ENCODE data around the gene GADD45B.

The GADD45B gene

GRCh38 chr19:2476451-2477140 is 669 bp downstream of the GADD45B start:
- Histone ChIP-seq H3K4me1 (ENCODE audit: insufficient read depth, low read length) (peaks cover 2% of the 10 kb centered on the region; the same call in 1 of the 2 replicates), H3K9me3 (ENCODE audit: insufficient read depth, low read depth, low read length) (no peaks in the 10 kb centered on the region), H3K27me3 (ENCODE audit: insufficient read depth, low read length) (peaks cover 59% of the 10 kb centered on the region), H3K9ac (ENCODE audit: low read depth, low read length) (peak overlapping the region; percentile 71; the same call in 1 of the 2 replicates), H3K27ac (ENCODE audit: low read length) (no peak overlapping the region), H3K36me3 (ENCODE audit: insufficient read depth, low read depth, low read length) (no peaks in the 10 kb centered on the region), H3K4me3 (ENCODE audit: low read length) (peak overlapping the region; percentile 90)

- no peaks in the 10 kb centered on the region for H3K36me3 ChIP-seq (ENCODE audit: insufficient read depth, low read depth, low read length)
- H3K27ac ChIP-seq (ENCODE audit: low read length) = no peak overlapping the region
- H3K9me3 ChIP-seq (ENCODE audit: insufficient read depth, low read depth, low read length) = no peaks in the 10 kb centered on the region
- H3K9ac ChIP-seq (ENCODE audit: low read depth, low read length) = no peak overlapping the region; the same call in 1 of the 2 replicates
- peaks cover 59% of the 10 kb centered on the region for H3K27me3 ChIP-seq (ENCODE audit: insufficient read depth, low read length)
- peak overlapping the region; percentile 90 for H3K4me3 ChIP-seq (ENCODE audit: low read length)
- peaks cover 2% of the 10 kb centered on the region; the same call in 1 of the 2 replicates for H3K4me1 ChIP-seq (ENCODE audit: insufficient read depth, low read length)
These were observed 1.3 kb downstream of the GADD45B start for GRCh38 chr19:2477141-2477710.

GRCh38 chr19:2477732-2478191 is 1.8 kb downstream of the GADD45B start:
- Histone ChIP-seq H3K27ac (ENCODE audit: low read length) (no peak overlapping the region), H3K9ac (ENCODE audit: low read depth, low read length) (no peak overlapping the region), H3K4me3 (ENCODE audit: low read length) (peak overlapping the region; percentile 90)

GRCh38 chr19:2478278-2478755 is 2.4 kb downstream of the GADD45B start:
- H3K27me3 ChIP-seq (ENCODE audit: insufficient read depth, low read length) = peaks cover 59% of the 10 kb centered on the region
- H3K9me3 ChIP-seq (ENCODE audit: insufficient read depth, low read depth, low read length) = no peaks in the 10 kb centered on the region
- no peak overlapping the region for H3K9ac ChIP-seq (ENCODE audit: low read depth, low read length)
- H3K36me3 ChIP-seq (ENCODE audit: insufficient read depth, low read depth, low read length) = no peaks in the 10 kb centered on the region
- peaks cover 2% of the 10 kb centered on the region; the same call in 1 of the 2 replicates for H3K4me1 ChIP-seq (ENCODE audit: insufficient read depth, low read length)
- peak overlapping the region; percentile 90 for H3K4me3 ChIP-seq (ENCODE audit: low read length)
- no peak overlapping the region for H3K27ac ChIP-seq (ENCODE audit: low read length)

More at GRCh38 chr19:2477732-2478191, 1.8 kb downstream of the GADD45B start:
- H3K4me1 ChIP-seq (ENCODE audit: insufficient read depth, low read length) = peaks cover 2% of the 10 kb centered on the region; the same call in 1 of the 2 replicates
- no peaks in the 10 kb centered on the region for H3K36me3 ChIP-seq (ENCODE audit: insufficient read depth, low read depth, low read length)
- peaks cover 59% of the 10 kb centered on the region for H3K27me3 ChIP-seq (ENCODE audit: insufficient read depth, low read length)
- no peaks in the 10 kb centered on the region for H3K9me3 ChIP-seq (ENCODE audit: insufficient read depth, low read depth, low read length)

GRCh38 chr19:2478756-2479555 is 3.0 kb downstream of the GADD45B start:
- H3K4me3 ChIP-seq (ENCODE audit: low read length) = peak overlapping the region; percentile 90
- H3K4me1 ChIP-seq (ENCODE audit: insufficient read depth, low read length) = peaks cover 2% of the 10 kb centered on the region; the same call in 1 of the 2 replicates
- peaks cover 61% of the 10 kb centered on the region for H3K27me3 ChIP-seq (ENCODE audit: insufficient read depth, low read length)
- H3K36me3 ChIP-seq (ENCODE audit: insufficient read depth, low read depth, low read length) = no peaks in the 10 kb centered on the region
- no peak overlapping the region for H3K27ac ChIP-seq (ENCODE audit: low read length)
- no peak overlapping the region for H3K9ac ChIP-seq (ENCODE audit: low read depth, low read length)
- H3K9me3 ChIP-seq (ENCODE audit: insufficient read depth, low read depth, low read length) = no peaks in the 10 kb centered on the region

GRCh38 chr19:2479556-2480194 is 3.7 kb downstream of the GADD45B start:
- peak overlapping the region; percentile 90 for H3K4me3 ChIP-seq (ENCODE audit: low read length)

GRCh38 chr19:2481466-2481865 is 5.5 kb downstream of the GADD45B start:
- no peaks in the 10 kb centered on the region for H3K36me3 ChIP-seq (ENCODE audit: insufficient read depth, low read depth, low read length)
- H3K27me3 ChIP-seq (ENCODE audit: insufficient read depth, low read length) = peaks cover 52% of the 10 kb centered on the region
- H3K4me1 ChIP-seq (ENCODE audit: insufficient read depth, low read length) = peaks cover 2% of the 10 kb centered on the region; the same call in 1 of the 2 replicates
- no peak overlapping the region for H3K9ac ChIP-seq (ENCODE audit: low read depth, low read length)
- no peak overlapping the region for H3K27ac ChIP-seq (ENCODE audit: low read length)
- no peaks in the 10 kb centered on the region for H3K9me3 ChIP-seq (ENCODE audit: insufficient read depth, low read depth, low read length)
- H3K4me3 ChIP-seq (ENCODE audit: low read length) = no peak overlapping the region

More at GRCh38 chr19:2479556-2480194, 3.7 kb downstream of the GADD45B start:
- Histone ChIP-seq H3K9me3 (ENCODE audit: insufficient read depth, low read depth, low read length) (no peaks in the 10 kb centered on the region), H3K4me1 (ENCODE audit: insufficient read depth, low read length) (peaks cover 2% of the 10 kb centered on the region; the same call in 1 of the 2 replicates), H3K27me3 (ENCODE audit: insufficient read depth, low read length) (peaks cover 67% of the 10 kb centered on the region), H3K36me3 (ENCODE audit: insufficient read depth, low read depth, low read length) (no peaks in the 10 kb centered on the region), H3K9ac (ENCODE audit: low read depth, low read length) (no peak overlapping the region), H3K27ac (ENCODE audit: low read length) (no peak overlapping the region)

- Histone ChIP-seq H3K4me3 (ENCODE audit: low read length) (no peak overlapping the region), H3K9me3 (ENCODE audit: insufficient read depth, low read depth, low read length) (no peaks in the 10 kb centered on the region), H3K4me1 (ENCODE audit: insufficient read depth, low read length) (0 out of 2 replicates have a peak, but pooled peaks cover 2% of the 10 kb centered on the region), H3K9ac (ENCODE audit: low read depth, low read length) (no peak overlapping the region), H3K36me3 (ENCODE audit: insufficient read depth, low read depth, low read length) (no peaks in the 10 kb centered on the region), H3K27ac (ENCODE audit: low read length) (no peak overlapping the region), H3K27me3 (ENCODE audit: insufficient read depth, low read length) (peaks cover 49% of the 10 kb centered on the region)
These were observed 6.6 kb downstream of the GADD45B start for GRCh38 chr19:2482354-2483038.

GRCh38 chr19:2483084-2483483 is 7.2 kb downstream of the GADD45B start:
- Histone ChIP-seq H3K4me1 (ENCODE audit: insufficient read depth, low read length) (no peaks in the 10 kb centered on the region), H3K4me3 (ENCODE audit: low read length) (no peak overlapping the region), H3K27ac (ENCODE audit: low read length) (no peak overlapping the region), H3K9ac (ENCODE audit: low read depth, low read length) (no peak overlapping the region), H3K36me3 (ENCODE audit: insufficient read depth, low read depth, low read length) (no peaks in the 10 kb centered on the region), H3K9me3 (ENCODE audit: insufficient read depth, low read depth, low read length) (no peaks in the 10 kb centered on the region), H3K27me3 (ENCODE audit: insufficient read depth, low read length) (peaks cover 49% of the 10 kb centered on the region)

- Histone ChIP-seq H3K27me3 (ENCODE audit: insufficient read depth, low read length) (peaks cover 49% of the 10 kb centered on the region), H3K27ac (ENCODE audit: low read length) (no peak overlapping the region), H3K36me3 (ENCODE audit: insufficient read depth, low read depth, low read length) (no peaks in the 10 kb centered on the region), H3K9ac (ENCODE audit: low read depth, low read length) (no peak overlapping the region), H3K4me3 (ENCODE audit: low read length) (no peak overlapping the region), H3K4me1 (ENCODE audit: insufficient read depth, low read length) (no peaks in the 10 kb centered on the region), H3K9me3 (ENCODE audit: insufficient read depth, low read depth, low read length) (no peaks in the 10 kb centered on the region)
These were observed 7.7 kb downstream of the GADD45B start for GRCh38 chr19:2483484-2484151.
